Ascending aorta (tissue), 2 donors: ENCODE results near the gene GPR17. TPM values are rescaled to one million over a fixed set of nuclear protein-coding genes. Genes with fewer than 3 reads are reported as not detected.

ENCODE experiments used
- DNase-seq, 2 donors: peaks; one replicate each; pipeline ENCODE4 v3.0.0-alpha.2; 2019; ENCODE audit warnings: low spot score in 2 of 2
- H3K27ac ChIP-seq, 2 donors: fragments of 200-600 bp; sonication (generic); one replicate each; pipeline ENCODE4 v1.5.1; 2016 to 2017; ENCODE audit warnings: mild to moderate bottlenecking in 1 of 2
- H3K27me3 ChIP-seq: fragments of 200-600 bp; sonication (generic); one replicate; pipeline ENCODE4 v1.5.1; 2017
- H3K36me3 ChIP-seq, 2 donors: fragments of 200-600 bp; sonication (generic); one replicate each; pipeline ENCODE4 v1.5.1; 2016
- H3K4me1 ChIP-seq, 2 donors: fragments of 200-600 bp; sonication (generic); one replicate each; pipeline ENCODE4 v1.5.1; 2016 to 2017; ENCODE audit warnings: mild to moderate bottlenecking in 1 of 2
- H3K4me3 ChIP-seq, 2 donors: fragments of 200-600 bp; sonication (generic); one replicate each; pipeline ENCODE4 v1.5.1; 2016 to 2017; ENCODE audit warnings: mild to moderate bottlenecking in 1 of 2
- H3K9me3 ChIP-seq, 2 donors: fragments of 200-600 bp; sonication (generic); one replicate each; pipeline ENCODE4 v1.5.1; 2016
- intact Hi-C: fragments of 100-400 bp; cut with DNase I; formaldehyde crosslinking; loops from one replicate; pipeline ENCODE4 v1.15.1; 2023
- total RNA-seq: library from RNA; depleted of rRNA; stranded (reverse); fragments of >200 nt; gene quantifications from one replicate; pipeline ENCODE4 v1.1.0, GENCODE V29; 2016
- TF ChIP-seq, protein P1 (sequence below), 3 experiments: fragments of 200-600 bp in 2 of 3; fragments of 450-650 bp in 1 of 3; sonication (generic) in 2 of 3; IDR thresholded peaks; one replicate each; pipeline ENCODE4 v1.5.1; 2016 to 2019; ENCODE audit warnings: antibody characterized with exemption in 3 of 3, mild to moderate bottlenecking in 1 of 3, moderate library complexity in 1 of 3

GPR17 gene
- total RNA-seq, 1 donor from 2014 or later, result not detected

DNA sequence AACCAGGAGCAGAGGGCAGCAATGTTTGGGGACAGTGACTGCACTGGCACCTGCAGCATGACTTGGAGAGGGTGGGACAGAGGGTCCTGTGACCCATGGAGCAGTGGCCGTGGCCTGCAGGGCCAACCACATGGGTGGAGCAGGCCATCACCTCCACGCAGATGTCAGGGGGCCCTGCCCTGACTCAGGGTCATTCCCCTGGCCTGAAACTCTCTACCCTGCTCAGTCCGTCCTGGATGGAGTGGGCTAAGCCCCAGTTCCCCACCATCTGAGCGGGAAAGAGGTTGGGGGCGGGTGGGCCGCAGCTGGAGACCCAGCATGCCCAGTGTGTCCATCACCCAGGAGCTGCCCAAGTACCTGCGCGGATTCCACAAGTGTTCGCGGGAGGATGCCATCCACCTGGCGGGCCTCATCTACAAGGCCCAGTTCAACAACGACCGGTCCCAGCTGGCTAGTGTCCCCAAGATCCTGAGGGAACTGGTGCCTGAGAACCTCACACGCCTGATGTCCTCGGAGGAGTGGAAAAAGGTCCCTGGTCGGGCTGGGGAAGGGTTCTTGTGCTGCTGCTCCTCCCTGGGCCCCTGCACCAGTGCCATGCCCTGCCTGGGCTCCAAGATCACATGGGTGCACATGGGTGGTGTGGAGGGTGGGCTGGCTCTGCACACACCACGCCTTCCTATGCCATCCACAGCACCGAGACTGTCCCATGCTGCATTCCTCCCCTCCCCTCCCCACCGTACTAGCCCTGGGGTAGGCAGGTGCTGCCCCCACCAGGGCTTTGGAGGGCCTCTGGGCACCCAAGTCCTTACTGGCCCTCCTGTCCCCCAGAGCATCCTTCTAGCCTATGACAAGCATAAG lies 10.3 kb upstream of the GPR17 start:
- no peaks in the 10 kb centered on the region for H3K9me3 ChIP-seq
- H3K4me1 ChIP-seq, result peaks cover 16 to 44% of the 10 kb centered on the region in 2 donors
- no peak for DNase-seq
- H3K4me3 ChIP-seq, result no peak overlapping the region
- H3K27me3 ChIP-seq, result no peaks in the 10 kb centered on the region
- TF ChIP-seq, protein P1, sequence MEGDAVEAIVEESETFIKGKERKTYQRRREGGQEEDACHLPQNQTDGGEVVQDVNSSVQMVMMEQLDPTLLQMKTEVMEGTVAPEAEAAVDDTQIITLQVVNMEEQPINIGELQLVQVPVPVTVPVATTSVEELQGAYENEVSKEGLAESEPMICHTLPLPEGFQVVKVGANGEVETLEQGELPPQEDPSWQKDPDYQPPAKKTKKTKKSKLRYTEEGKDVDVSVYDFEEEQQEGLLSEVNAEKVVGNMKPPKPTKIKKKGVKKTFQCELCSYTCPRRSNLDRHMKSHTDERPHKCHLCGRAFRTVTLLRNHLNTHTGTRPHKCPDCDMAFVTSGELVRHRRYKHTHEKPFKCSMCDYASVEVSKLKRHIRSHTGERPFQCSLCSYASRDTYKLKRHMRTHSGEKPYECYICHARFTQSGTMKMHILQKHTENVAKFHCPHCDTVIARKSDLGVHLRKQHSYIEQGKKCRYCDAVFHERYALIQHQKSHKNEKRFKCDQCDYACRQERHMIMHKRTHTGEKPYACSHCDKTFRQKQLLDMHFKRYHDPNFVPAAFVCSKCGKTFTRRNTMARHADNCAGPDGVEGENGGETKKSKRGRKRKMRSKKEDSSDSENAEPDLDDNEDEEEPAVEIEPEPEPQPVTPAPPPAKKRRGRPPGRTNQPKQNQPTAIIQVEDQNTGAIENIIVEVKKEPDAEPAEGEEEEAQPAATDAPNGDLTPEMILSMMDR (IDR thresholded peaks at IDR 0.05), result no peak
- peaks cover 20 to 23% of the 10 kb centered on the region in 2 donors for H3K36me3 ChIP-seq
- intact Hi-C loops, result loop anchor here (5.0 kb wide), 3 partner anchors 37 to 108 kb away; partner anchors contain the start of gene IWS1
- peak overlapping the region; percentile 87 to 90 for H3K27ac ChIP-seq

- TF ChIP-seq, protein P1 (IDR thresholded peaks at IDR 0.05), result no peak
- H3K27me3 ChIP-seq, result no peaks in the 10 kb centered on the region
- H3K36me3 ChIP-seq, result peaks cover 29 to 33% of the 10 kb centered on the region in 2 donors
- DNase-seq, result no peak
- intact Hi-C loops, result loop anchor here (5.0 kb wide), 3 partner anchors 36 to 109 kb away; partner anchors contain the start of gene IWS1
- peaks cover 16 to 44% of the 10 kb centered on the region in 2 donors for H3K4me1 ChIP-seq
- H3K9me3 ChIP-seq, result no peaks in the 10 kb centered on the region
- H3K27ac ChIP-seq, result peak overlapping the region; percentile 87 to 90
- no peak overlapping the region for H3K4me3 ChIP-seq
Measured at GRCh38 chr2:127636248-127637235, 9.4 kb upstream of the GPR17 start.

GRCh38 chr2:127637236-127637630 lies 8.7 kb upstream of the GPR17 start:
- H3K9me3 ChIP-seq, result no peaks in the 10 kb centered on the region
- peak overlapping the region; percentile 87 to 90 for H3K27ac ChIP-seq
- no peak overlapping the region for H3K4me3 ChIP-seq
- no peak for DNase-seq
- peaks cover 36 to 40% of the 10 kb centered on the region in 2 donors for H3K36me3 ChIP-seq
- intact Hi-C loops, result loop anchor here (5.0 kb wide), 3 partner anchors 35 to 110 kb away; partner anchors contain the start of gene IWS1
- TF ChIP-seq, protein P1 (IDR thresholded peaks at IDR 0.05), result no peak
- peaks cover 16 to 41% of the 10 kb centered on the region in 2 donors for H3K4me1 ChIP-seq
- no peaks in the 10 kb centered on the region for H3K27me3 ChIP-seq

- Histone ChIP-seq H3K27me3 (no peaks in the 10 kb centered on the region), H3K27ac (peak overlapping the region; percentile 87 to 90), H3K4me3 (no peak overlapping the region), H3K9me3 (no peaks in the 10 kb centered on the region), H3K36me3 (peaks cover 36 to 43% of the 10 kb centered on the region in 2 donors), H3K4me1 (peaks cover 16 to 36% of the 10 kb centered on the region in 2 donors)
- intact Hi-C loops, result loop anchor here (2.0 to 5.0 kb wide), 4 partner anchors 35 to 110 kb away; partner anchors contain the start of gene IWS1
- DNase-seq, result no peak
- TF ChIP-seq, protein P1 (IDR thresholded peaks at IDR 0.05), result no peak
Measured at GRCh38 chr2:127637725-127638252, 8.2 kb upstream of the GPR17 start.
